Activated CD8-positive, alpha-beta memory T cell treated with anti-CD3 and anti-CD28 coated beads, Interleukin-2, amount 50 U/mL, for 4 hours (primary cell): ENCODE measurements around the gene NGB.
"Not testable (repeated sequence)": the region's sequence is repeated elsewhere in the genome, so short reads cannot be mapped to it uniquely, and the experiment has no call there.

Experiments
- DNase-seq: peaks from one replicate; pipeline ENCODE4 v3.0.0-alpha.2; 2020

Gene NGB

DNA sequence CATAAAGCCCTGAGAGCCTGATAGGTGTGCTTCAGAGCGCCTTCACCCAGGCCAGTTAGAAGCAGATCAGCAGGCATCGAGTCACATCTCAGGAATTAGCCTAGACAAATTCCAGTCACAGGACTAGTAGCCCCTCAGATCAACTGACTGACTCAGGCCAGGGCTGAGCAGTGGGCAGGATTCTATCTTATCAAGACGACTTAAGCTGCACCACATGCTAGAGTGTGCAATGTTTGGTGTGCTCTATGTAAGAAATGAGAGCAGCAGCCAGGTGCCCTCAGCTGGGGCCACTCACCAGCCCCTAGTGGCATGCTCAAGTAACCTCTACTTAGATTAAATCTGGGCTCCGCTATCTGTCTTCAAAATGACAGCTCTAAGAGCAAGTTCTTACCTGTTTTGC is 19.7 kb upstream of the NGB start:
- no peak for DNase-seq

DNA sequence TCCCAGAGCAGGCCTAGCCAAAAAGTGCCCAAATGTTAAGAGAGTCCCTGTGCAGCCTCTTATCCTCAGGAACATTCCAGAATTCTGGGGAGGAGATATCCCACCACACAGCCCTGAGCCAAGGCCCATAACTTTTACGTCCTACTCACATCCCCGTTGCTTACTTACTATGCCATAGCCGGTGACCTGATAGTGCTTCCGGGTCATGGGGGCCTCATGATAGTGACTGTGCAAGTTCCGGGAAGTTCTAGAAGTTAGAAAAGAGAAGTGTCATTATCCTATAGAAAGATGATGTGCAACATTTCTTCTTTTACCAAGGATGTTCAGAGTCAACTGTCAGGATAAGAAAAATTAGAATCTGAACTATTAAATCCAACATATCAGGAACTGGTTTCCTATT is 15.6 kb upstream of the NGB start:
- DNase-seq = no peak

DNA sequence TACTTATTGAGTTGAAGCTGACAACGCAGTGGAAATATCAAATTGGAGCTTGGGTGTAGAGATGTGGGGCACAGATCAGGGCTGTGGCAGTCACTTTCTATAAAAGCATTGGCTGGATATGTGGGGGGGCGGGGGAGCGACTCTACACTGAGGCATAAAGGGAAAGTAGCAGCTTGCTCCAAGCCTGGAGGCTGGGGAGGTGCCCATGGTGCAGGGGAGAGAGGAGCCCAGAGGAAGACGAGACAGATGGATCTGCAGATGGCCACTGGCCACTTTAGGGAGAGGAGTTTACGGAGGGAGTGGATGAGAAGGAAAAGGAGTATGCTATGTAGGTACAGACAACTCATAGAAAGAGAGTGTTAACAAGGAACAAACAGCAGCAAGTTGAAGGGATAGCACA is 13.5 kb upstream of the NGB start:
- no peak for DNase-seq

DNA sequence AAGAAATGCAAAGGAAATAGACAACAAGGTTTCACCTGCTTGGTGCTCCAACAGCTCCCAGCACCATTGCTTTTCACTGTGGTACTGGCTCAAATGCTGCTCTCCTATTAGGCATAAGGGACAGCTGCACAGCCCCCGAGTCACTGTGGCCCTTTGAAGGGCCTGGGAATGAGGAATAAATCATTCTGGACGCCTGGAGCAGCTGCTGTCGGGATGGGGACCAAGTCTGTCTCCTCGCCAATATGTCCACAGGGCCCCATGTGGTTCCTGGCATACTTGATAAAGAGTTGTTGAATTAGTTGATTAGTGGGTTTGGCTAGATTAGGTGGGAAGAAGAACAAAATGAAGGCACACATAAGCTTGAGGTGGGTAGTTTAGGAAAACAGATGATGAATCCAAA is 13.1 kb upstream of the NGB start:
- no peak for DNase-seq

DNA sequence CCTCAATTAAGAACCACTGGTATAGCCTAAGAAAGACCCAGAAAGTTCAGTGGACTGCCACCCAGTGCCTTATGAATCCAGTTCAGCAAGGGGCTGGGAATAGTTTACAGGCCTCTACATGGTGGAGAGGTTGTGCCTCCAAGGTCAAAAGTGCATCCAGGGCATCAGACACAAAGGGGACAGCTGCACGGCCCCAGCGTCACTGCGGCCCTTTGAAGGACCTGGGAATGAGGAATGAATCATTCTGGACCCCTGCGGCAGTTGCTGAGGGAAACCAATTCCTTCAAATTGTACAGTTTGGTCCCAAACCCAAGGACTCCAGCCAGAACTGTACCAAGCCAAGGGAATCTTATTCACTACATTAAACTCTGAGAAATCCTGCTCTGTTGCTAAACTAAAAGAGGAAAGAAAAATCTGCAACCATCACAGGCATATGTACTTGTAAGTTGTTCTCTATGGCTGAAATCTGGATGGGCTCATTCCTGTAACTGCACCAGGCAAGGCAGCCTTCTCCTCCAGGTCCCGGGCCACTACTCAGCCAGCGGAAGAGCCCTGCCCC is 10.9 kb upstream of the NGB start:
- DNase-seq = no peak

DNA sequence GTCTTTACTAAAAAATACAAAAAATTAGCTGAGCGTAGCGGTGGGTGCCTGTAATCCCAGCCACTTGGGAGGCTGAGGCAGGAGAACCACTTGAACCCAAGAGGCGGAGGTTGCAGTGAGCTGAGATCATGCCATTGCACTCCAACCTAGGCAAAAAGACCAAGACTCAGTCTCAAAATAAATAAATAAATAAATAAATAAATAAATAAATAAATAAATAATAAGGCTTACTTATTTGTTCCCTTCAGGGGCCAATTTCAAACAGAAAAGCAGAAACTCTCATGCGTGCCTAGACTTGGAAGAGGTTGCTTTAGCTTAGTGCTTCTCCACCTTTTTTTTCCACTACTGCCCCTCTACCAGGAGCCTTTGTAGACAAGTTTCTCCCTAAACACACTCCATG is 9.9 kb upstream of the NGB start:
- DNase-seq = not testable (repeated sequence)

DNA sequence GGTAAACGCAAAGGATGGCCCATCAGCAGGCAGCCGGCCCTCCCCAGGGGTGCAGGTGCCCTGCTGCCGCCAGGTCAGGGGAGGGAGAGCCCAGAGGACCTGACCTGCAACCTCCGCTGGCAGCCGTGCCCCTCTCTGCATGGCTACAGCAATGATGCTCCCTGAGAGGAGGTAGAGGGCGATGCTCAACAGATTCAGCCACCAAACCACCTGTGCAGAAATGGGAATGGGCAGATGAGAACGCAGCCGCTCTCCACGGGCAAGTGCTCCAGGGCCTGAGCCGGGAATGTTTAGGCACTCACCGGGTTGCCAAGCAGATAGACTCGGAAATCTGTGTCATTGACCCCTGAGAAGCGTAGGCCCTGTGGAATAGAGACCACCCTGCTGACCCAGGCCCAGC is 8.7 kb upstream of the NGB start:
- DNase-seq = no peak

DNA sequence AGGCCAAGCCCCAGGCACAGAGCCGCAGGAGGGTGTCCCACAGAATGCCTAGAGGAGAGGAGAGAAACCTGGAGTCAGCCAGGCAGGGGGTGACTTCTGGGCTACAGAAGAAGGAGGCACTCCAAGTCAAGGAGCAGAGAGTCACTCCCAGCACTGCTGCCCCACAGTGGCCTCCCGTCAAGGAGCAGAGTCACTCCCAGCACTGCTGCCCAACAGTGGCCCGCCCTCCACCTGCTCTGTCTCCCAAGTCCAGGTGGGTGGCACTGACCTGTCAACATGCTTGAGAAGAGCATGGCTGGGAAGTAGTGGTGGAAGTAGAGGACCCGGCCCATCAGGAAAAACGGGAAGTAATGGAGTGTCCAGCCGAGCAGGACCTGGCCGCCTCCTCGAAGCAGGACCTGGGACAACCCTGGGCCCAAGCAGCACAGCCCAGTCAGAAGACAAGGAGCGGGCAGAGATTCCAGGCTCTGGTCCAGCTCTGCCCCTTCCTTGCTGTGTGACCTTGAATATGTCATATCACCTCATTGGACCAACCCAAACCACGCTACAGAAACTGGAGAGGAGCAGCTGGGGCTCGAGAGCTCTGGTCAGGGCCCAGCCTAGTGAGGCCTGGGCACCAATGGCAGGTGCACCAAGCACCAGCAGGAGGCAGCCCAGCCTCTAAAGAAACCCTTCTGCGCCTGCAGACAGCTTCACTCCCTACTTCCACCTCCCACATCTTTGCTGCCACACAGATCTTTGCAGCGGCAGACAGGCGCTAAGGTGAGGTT is 7.6 kb upstream of the NGB start:
- DNase-seq = no peak

DNA sequence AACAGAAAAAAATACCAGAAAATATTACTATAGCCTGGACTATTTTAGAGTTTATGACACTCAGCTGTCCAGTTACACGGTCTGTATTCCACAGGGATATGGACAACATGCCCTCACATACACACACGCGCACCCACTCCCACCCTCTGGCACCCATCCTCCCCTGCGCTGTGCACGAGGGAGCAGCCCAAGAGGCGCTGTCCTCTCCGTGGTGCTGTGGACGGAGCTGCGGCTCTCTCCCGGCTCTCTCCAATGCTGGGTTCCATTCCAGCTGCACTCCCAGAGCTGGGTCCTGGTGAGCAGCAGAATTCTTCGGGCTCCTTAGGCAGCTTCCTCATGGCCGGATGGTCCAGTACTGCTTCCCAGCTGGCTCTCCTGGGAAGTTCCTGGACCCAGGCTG is 6.0 kb upstream of the NGB start:
- no peak for DNase-seq

DNA sequence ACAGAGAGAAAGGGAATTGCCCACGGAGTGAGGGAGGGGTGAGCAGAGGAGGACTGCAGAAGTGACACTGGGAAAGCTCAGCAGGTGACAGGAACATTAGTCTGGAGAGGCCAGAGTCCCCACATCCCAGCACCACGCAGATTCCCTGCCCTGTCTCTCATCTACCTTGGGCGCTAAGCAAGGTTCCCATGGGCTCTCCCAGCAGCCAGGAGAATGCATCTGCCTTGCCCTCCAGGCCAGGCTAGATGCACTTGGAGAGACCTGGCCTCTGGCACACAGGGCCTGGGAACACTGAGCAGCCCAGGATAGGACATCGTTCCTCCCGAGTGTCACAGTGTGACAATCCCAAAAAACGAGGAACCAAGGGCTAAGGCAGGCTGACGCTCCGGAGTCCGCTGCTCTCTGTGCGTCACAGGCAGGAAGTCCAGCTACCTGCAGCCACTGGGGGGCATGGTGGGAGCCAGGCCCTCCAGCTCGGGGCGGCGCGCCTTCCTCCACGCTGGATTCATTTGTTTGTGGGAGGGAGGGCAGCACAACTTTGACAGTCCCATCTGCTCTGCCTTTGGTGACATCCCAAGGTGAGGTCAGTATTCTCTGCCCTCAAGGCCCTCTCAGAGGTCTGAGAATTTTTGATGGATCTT is 5.4 kb upstream of the NGB start:
- DNase-seq = no peak

DNA sequence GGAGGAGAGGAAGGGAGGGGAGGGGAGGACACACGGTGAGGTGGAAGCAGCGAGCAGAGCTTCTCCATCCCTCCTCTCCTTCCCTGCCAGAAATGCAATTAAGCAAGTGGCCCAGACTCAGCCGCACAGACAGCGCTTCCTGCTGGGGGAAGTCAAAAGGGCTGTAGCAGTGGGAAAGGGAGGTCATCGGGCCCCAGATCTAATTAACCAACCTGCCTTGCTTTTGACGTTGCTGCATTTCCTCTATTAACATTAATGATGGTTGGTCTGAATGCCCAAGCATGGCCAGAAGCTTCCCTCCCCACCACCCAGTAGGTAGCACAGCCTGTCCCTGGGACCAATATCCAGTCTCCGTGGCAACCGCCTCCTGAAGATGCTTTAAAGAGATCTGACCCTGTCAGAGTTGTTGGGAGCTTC is 4.6 kb upstream of the NGB start:
- no peak for DNase-seq

DNA sequence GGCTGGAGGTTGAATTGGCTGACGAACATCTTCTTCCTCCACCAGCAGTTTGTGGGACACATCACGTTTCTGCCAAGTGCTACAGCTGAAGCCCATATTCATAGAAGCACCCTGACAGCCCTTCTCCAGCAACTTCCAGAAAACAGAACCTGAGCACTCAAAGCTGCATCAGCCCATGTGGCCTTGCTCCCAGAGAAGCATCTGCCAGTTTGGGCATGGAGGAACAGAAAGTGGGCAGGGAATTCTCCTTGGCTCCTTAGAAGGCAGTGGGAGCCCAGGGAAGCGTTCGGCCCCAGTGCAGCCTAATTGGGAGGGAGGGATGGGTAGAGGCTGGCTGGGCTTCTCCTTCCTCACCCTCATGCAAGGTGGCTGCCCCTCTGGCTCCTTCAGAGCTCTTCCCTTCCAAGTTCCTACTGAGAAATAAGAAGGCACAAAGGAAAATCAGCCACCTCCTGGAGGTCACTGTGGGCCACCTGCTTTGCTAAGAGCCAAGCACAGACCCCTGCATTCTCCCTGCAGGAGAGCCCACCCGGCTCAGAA is 4.1 kb upstream of the NGB start:
- DNase-seq = no peak

DNA sequence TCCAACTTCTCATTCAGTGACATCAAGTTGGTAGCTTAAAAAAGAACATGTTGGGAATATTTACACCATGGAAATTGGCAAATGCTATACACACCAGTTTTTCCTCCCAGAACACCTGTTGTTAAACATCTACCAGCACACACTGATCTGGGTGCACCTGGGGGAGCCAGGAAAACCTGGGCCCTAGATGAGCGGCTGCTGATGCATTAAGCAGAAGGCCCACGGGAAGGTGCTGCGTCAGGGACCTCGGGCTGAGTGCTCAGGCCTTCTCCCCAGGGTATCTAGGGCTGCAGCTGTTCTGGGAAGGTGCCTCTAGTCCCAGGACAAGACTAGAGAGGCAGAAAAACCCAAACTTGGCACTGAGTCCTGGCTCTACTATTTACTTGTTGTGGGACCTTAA is 2.8 kb upstream of the NGB start:
- no peak for DNase-seq

DNA sequence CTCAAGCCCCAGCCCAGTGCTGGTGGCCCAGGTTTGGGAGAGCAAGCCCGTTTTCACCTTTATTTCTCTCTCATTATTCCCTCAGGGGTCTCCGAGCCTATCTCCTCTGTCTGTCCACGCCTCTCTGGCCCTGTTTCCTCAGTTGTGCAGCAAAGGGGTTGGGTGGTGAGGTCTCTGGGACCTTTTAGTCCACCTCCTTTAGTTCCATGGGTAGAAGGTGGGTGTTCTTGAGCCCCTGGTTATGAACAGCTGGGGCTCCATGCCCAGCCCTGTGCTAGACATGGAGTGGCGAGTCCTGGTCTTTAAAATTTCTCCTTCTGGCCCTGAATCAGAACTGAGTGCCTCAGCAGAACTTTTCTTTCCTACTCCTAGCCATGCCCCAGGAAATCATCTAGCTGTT is 1.3 kb upstream of the NGB start:
- DNase-seq = no peak

DNA sequence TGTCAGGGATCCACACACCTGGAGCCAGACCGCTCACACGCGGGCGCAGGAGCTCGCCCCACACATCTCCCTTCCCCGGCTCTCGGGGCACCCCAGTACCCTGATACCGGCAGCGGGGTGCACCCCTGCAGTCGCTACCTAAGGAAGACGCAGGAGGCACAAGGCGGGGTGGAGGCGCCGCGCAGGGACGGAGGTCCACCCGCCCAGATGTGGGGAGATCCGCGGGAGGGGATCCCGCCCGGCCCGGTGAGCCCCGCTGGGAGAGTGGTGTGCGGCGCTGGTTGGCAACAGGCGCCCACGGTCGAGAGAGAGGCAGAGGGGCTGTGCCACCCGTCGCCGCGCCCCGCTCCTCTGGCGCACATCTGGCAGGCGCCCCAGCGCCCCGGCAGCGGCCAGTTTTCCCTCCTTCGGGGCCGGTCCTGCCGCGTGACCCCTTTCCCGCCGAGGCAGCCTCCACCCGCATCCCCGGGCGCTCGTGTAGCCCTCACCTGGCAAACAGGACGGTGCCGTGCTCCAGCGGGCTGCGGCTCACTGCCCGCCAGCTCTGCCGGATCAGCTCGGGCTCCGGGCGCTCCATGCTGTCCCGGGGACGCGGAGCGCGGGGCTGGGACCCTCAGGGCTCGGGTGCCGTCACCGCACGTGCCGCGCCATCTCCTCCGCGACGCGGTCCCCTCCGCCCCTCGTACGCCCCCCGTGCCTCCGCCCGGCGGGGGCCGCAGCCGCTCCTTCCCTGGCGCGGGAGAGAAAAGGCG is 469 bp downstream of the NGB start:
- no peak for DNase-seq

DNA sequence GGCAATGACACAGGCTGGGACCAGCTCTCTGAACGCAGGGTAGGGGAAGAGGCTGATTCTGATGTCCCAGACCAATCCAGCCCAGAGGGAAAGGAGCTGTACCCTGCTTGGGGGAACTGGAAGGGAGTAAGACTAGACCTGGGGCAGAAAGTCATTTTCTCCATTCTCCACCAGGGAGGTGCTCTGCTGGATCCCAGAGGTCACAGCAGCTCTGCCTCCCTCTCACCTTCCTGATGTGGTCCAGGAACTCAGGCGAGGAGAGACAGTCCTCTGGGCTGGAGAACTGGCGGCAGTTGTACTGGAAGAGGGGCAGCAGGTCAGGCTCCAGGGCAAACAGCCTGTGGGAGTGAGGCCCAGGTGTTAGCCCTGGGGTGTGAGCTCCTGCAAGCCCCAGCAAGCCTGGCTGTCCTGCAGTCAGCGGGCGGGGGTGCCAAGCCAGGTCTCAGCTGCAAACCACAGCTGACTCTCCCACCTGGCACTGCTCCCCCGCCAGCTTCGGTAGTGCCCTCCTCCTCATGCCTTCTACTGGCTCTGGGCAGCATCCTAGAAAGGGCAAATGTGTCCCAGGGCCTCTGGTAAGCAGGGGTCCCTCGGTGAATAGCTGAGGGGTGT is 1.9 kb downstream of the NGB start:
- DNase-seq = no peak

DNA sequence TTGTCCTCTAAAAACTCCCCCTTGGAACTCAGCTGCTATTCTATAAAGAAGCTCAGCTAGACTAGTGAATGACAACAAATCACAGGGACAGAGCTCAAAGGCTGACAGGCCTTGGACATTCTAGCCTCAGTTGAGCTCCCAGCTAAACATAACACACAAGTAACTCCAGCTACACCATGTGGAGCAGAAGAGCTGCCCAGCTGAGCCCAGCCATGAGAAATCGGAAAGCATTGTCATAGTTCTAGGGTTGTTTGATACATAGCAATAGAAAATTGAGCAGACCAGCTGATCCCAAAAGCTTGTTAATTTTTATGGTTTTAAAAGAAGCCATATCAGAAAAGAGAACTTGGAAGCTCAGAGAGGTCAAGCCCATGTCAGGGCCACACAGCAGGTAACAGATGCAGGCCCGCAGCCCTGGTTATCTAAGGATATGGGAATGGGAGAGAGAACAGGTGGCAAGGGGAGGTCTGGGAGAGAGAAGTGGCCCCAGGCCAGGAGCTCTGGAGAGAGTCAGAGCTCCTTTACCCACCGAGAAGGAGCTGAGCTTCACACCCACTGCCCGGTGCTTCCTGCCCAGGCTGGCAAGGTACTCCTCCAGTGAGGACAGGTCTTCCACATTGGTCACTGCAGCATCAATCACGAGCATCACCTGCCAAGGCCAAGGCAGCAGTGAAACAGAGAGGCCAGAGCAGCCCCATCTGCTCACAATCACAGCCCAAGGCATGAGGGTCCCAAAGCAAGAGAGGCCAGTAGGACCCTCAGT is 2.9 kb downstream of the NGB start:
- DNase-seq = no peak

DNA sequence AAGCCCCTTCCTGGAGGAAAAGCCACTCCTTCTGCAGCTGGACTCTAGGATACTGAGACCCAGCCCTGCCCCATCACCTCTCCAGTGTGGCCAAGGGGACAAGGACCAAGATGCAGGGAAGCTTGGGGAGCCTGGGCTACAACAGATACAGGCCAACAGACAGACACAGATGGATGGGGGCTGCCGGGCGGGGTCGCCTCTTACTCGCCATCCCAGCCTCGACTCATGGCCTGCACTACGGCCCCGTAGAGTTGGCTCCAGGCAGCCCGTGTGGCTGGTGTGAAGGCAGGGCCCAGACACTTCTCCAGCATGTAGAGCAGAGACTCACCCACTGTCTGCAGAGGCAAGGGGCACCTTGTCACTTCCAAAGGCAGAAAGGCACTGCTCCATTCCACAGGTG is 4.7 kb downstream of the NGB start:
- no peak for DNase-seq

DNA sequence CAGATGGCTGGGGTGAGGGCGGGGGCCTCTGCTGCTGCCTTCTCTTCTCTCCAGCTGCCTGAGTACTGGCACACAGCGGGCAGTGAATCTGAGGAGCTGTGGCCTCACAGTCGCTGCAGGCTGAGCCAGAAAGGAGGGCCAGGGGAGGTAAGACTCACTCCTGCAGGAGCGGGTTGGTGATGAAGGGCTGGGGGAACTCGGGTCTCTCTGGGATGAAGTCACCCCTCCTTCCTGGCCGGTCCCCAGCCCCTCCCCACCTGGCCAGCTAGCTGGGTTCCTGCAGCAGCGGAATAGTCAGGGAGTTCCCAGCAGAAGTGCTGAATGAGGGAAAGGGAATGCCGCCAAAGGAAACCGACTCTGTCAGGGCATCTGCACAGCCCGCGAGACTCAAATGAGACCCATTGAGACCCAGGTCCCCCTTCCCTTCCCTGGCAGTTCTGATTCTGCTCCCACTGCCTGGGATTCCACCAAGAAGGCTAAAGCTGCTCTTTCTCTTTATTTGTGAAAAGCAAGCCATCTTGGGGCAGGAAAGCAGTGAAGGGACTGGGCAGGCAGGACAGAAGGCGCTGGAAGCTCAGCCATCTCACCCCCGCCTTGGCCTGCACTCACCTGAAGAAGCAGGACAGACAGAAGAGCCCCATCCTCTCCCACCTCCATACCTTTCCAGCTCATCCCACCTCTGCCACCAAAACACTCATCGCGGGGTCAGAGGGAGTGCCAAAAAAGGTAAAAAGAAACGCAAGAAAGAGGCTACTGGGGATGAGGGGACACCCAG is 5.3 kb downstream of the NGB start:
- no peak for DNase-seq

DNA sequence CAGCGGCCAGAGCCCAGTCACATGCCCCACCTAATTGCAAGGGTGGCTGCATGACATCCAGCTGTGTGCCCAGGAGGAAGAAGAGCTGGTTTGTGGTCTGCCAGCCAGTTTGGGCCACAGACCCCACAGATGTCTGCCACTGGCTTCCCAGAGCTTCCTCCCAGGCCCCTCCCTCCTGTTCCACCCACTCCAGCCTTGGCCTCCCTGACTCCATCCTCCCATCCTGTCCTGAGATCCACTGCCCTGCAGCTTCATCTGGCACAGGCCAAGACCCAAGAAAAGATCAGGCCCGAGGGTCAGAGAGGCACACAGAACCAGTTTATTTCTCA is 5.9 kb downstream of the NGB start:
- no peak for DNase-seq

DNA sequence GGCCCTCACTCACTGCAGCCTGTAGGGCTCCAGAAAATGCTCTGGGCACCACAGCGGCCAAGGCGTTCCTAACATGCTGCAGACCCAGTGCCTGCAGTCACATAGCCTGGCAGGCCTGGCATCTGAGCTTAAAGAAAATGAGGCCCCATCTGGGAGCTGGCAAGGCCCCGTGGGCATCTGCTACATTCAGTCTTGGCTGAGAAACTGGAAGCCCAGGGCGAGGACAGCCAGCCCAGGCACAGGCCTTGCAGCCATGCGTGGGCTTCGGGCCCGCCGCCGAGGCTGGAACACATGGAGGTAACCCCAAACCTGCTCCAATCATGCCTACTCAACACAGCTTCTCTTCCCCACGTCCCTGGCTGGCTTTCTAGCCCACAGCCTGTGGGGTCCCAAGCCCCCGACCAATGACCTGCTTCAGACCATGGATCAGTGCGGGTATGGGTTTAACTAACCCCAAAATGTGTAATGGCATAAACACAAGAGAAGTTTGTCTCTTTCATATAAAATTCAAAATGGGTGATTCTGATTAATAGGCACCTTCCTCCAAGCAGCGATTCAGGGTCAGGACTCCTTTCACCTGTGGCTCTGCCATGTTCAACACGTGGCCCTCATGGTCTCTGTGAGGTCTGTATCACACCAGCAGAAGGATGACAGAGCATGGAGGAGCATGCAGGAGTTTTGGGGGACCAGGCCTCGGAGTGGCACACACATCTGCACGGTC is 6.4 kb downstream of the NGB start:
- DNase-seq = no peak
